ENCODE measurements around the gene S100A13. TPM values are rescaled to one million over a fixed set of nuclear protein-coding genes. Genes with fewer than 3 reads are reported as not detected.

Gene S100A13
- total RNA-seq, 1 experiment from 2014 or later = 55.0 TPM

- Mint-ChIP-seq H3K4me3 (no peak overlapping the region; a peak in 1 of 5 replicates), H3K9me3 (no peaks in the 10 kb centered on the region), H3K27me3 (ENCODE audit: low read depth) (peaks cover 2% of the 10 kb centered on the region), H3K36me3 (ENCODE audit: insufficient read depth in 1 of 3, low read depth in 3 of 3) (peaks cover 0 to 3% (median 0%) of the 10 kb centered on the region in 3 experiments; a peak in 1 of 7 replicates), H3K4me1 (peaks cover 42 to 64% of the 10 kb centered on the region in 2 experiments), H3K27ac (no peak overlapping the region)
- no peak overlapping the region for H3K56ac ChIP-seq (ENCODE audit: insufficient read length, low read depth, low read length)
- H4K20me1 ChIP-seq (ENCODE audit: control insufficient read depth, insufficient read depth, insufficient read length) = no peaks in the 10 kb centered on the region
- H3K18ac ChIP-seq (ENCODE audit: insufficient read length, low read depth, low read length) = no peak overlapping the region
- no peak overlapping the region for H4K8ac ChIP-seq (replicated peaks; ENCODE audit: insufficient read length, low read depth, low read length)
- H4K91ac ChIP-seq (ENCODE audit: insufficient read length, low read depth, low read length) = no peak overlapping the region
- no peak overlapping the region for H4K5ac ChIP-seq (ENCODE audit: insufficient read length, low read depth, low read length)
- WGBS (ENCODE audit: extremely low coverage, insufficient read length, low lambda C conversion rate) = no CpG with 5 or more reads among the region's 1 CpG
- H3K9me3 ChIP-seq (ENCODE audit: control insufficient read depth, low read depth, low read length) = no peaks in the 10 kb centered on the region
- H2AFZ ChIP-seq (ENCODE audit: low read length) = no peak overlapping the region
- H3K14ac ChIP-seq (ENCODE audit: insufficient read depth, low read length) = no peak overlapping the region
- no peak for DNase-seq
- H3K4me1 ChIP-seq (ENCODE audit: insufficient read depth, low read length) = peaks cover 9% of the 10 kb centered on the region; the same call in 1 of the 2 replicates
- TF ChIP-seq CTCF (conservative IDR thresholded peaks at IDR 0.05) = no peak
- no peak overlapping the region for H3K4ac ChIP-seq (ENCODE audit: low read depth, low read length)
- no peak overlapping the region for H2BK12ac ChIP-seq (ENCODE audit: insufficient read length, low read depth, low read length)
- no peak overlapping the region for H2BK120ac ChIP-seq (ENCODE audit: low read depth, low read length, poor library complexity, severe bottlenecking)
- no peak overlapping the region for H2BK15ac ChIP-seq (ENCODE audit: low read depth, low read length)
- no peak overlapping the region for H3K4me2 ChIP-seq (ENCODE audit: insufficient read depth, insufficient read length, low read length)
- no peaks in the 10 kb centered on the region for H3K27me3 ChIP-seq (ENCODE audit: insufficient read depth, low read length)
- no peaks in the 10 kb centered on the region for H3K79me2 ChIP-seq (ENCODE audit: insufficient read depth, low read length)
- H3T11ph ChIP-seq (ENCODE audit: low read length) = no peak overlapping the region
- H3K79me1 ChIP-seq (ENCODE audit: insufficient read depth, low read depth, low read length, poor library complexity, severe bottlenecking) = no peaks in the 10 kb centered on the region
- H2BK20ac ChIP-seq (ENCODE audit: low read depth, low read length, poor library complexity, severe bottlenecking) = no peak overlapping the region
- no peak overlapping the region for H2BK5ac ChIP-seq (ENCODE audit: insufficient read length, low read length)
- H3K23ac ChIP-seq (ENCODE audit: insufficient read length, low read depth, low read length) = no peak overlapping the region
- H3K23me2 ChIP-seq (ENCODE audit: insufficient read length, low read depth, low read length, poor library complexity, severe bottlenecking) = peaks cover 3% of the 10 kb centered on the region
- no peak overlapping the region for H2AK5ac ChIP-seq (ENCODE audit: insufficient read length, low read length)
- H3K27ac ChIP-seq (ENCODE audit: insufficient read length, low read depth, low read length) = no peak overlapping the region
- no peak overlapping the region for H3K9ac ChIP-seq (ENCODE audit: extremely low read depth, insufficient read length, low read length)
These were observed 15.9 kb downstream of the S100A13 start for GRCh38 chr1:153611356-153611755.

Measured in H9 (cell line).